Urinary bladder (tissue), 4 donors: ENCODE data around the gene ADK. TPM values are rescaled to one million over a fixed set of nuclear protein-coding genes. Genes with fewer than 3 reads are reported as not detected.

ENCODE experiments used
- DNase-seq: peaks from one replicate; pipeline ENCODE4 v3.0.0-alpha.2; 2015; ENCODE audit errors: extremely low spot score
- H3K27ac ChIP-seq: one replicate; pipeline ENCODE4 v1.5.1; 2013; ENCODE audit warnings: low read depth, mild to moderate bottlenecking, moderate library complexity
- H3K36me3 ChIP-seq: one replicate; pipeline ENCODE4 v1.6.1; 2013; ENCODE audit warnings: mild to moderate bottlenecking, moderate library complexity; ENCODE audit not compliant: insufficient read depth
- H3K4me1 ChIP-seq: one replicate; pipeline ENCODE4 v1.6.1; 2013; ENCODE audit warnings: mild to moderate bottlenecking, moderate library complexity; ENCODE audit not compliant: insufficient read depth
- H3K4me3 ChIP-seq: one replicate; pipeline ENCODE4 v1.5.1; 2013; ENCODE audit warnings: low read depth, low read length
- whole genome bisulfite sequencing: extraction: QIAGEN DNeasy Blood & Tissue Kit; methylation state at CpG from one replicate; pipeline ENCODE4 v1.1.7; 2013; 5-methylcytosine and 5-hydroxymethylcytosine counted together
- polyA plus RNA-seq: library from polyadenylated mRNA; stranded (reverse); fragments of 200-250 nt; gene quantifications from one replicate; pipeline ENCODE4 v1.2.3, GENCODE V29; 2013
- total RNA-seq: library from RNA; depleted of rRNA; stranded (reverse); fragments of >200 nt; gene quantifications from one replicate; pipeline ENCODE4 v1.2.3, GENCODE V29; 2014
- donor health status: healthy with polysubstance abuse.
- donor health status: healthy.

ADK gene
- total and polyA plus RNA-seq, 2 donors, result 14.2 to 42.8 TPM

- Histone ChIP-seq H3K4me3 (no peak overlapping the region), H3K27ac (no peak overlapping the region)
Observed at GRCh38 chr10:74640134-74640921, 489.3 kb downstream of the ADK start.

DNA sequence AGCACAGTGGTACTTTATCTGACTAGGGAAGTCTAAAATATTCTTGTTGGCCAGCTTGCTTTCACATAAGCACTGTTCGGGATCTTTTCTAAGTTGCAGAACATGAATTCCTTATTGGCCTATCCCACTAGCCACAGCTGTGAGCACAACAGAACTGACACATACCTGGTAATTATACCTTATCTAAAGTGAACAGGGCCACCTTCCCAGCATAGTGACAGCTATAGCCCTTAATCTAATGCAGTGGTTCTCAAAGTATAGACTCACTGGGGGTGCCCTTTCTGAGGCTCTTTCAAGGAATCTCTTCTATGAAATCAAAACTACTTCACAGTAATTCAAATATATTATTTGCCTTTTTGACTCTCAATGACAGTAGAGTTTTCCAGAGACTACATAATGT lies 490.6 kb downstream of the ADK start:
- peaks cover 1% of the 10 kb centered on the region for H3K36me3 ChIP-seq
- H3K4me1 ChIP-seq, result no peaks in the 10 kb centered on the region
- H3K27ac ChIP-seq, result no peak overlapping the region
- 81% methylated on average over 1 of the region's 1 CpG for WGBS
- no peak for DNase-seq
- no peak overlapping the region for H3K4me3 ChIP-seq

More at GRCh38 chr10:74640134-74640921, 489.3 kb downstream of the ADK start:
- 46% methylated on average over 5 of the region's 5 CpGs for WGBS
- peaks cover 1% of the 10 kb centered on the region for H3K36me3 ChIP-seq
- no peak for DNase-seq
- H3K4me1 ChIP-seq, result no peaks in the 10 kb centered on the region

- no peaks in the 10 kb centered on the region for H3K4me1 ChIP-seq
- H3K27ac ChIP-seq, result no peak overlapping the region
- no peak for DNase-seq
- WGBS, result 92% methylated on average over 1 of the region's 1 CpG
- H3K4me3 ChIP-seq, result no peak overlapping the region
- H3K36me3 ChIP-seq, result peaks cover 1% of the 10 kb centered on the region
Observed at GRCh38 chr10:74642901-74643595, 492.0 kb downstream of the ADK start.

- DNase-seq, result no peak
- Histone ChIP-seq H3K4me1 (no peaks in the 10 kb centered on the region), H3K27ac (no peak overlapping the region), H3K36me3 (peaks cover 1% of the 10 kb centered on the region), H3K4me3 (no peak overlapping the region)
Observed at GRCh38 chr10:74643596-74643975, 492.6 kb downstream of the ADK start.

GRCh38 chr10:74644738-74645137 lies 493.7 kb downstream of the ADK start:
- DNase-seq, result no peak
- peaks cover 2% of the 10 kb centered on the region for H3K36me3 ChIP-seq
- WGBS, result 95% methylated on average over 2 of the region's 2 CpGs
- H3K27ac ChIP-seq, result no peak overlapping the region
- no peak overlapping the region for H3K4me3 ChIP-seq
- H3K4me1 ChIP-seq, result no peaks in the 10 kb centered on the region

DNA sequence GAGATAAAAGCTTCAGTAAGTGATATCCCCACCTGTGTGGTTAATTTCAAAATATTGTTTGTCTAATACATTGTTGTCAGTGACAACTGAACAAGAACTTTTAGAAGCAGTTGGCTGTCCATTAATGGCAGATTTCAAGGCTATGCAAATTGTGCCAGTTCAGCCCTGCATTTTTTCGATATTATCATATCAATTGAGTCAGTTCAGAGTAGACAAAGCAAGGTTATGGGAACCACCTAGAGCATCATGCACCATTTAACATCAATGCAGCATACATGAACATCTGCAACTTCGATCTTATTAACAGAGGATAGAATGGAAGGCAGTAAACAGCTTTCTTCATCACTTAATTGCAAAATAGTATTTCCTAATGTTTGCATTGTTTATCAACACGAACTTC lies 494.7 kb downstream of the ADK start:
- H3K4me3 ChIP-seq, result no peak overlapping the region
- no peaks in the 10 kb centered on the region for H3K4me1 ChIP-seq
- H3K27ac ChIP-seq, result no peak overlapping the region
- WGBS, result 95% methylated on average over 3 of the region's 3 CpGs
- H3K36me3 ChIP-seq, result peaks cover 2% of the 10 kb centered on the region
- no peak for DNase-seq

- H3K4me1 ChIP-seq, result no peaks in the 10 kb centered on the region
- DNase-seq, result no peak
- no peak overlapping the region for H3K4me3 ChIP-seq
- H3K36me3 ChIP-seq, result peaks cover 2% of the 10 kb centered on the region
- H3K27ac ChIP-seq, result no peak overlapping the region
- 99% methylated on average over 1 of the region's 1 CpG for WGBS
Observed at GRCh38 chr10:74650613-74651012, 499.6 kb downstream of the ADK start.

- DNase-seq, result no peak
- H3K27ac ChIP-seq, result no peak overlapping the region
- no peaks in the 10 kb centered on the region for H3K4me1 ChIP-seq
- peaks cover 2% of the 10 kb centered on the region for H3K36me3 ChIP-seq
- H3K4me3 ChIP-seq, result no peak overlapping the region
Observed at GRCh38 chr10:74651565-74651964, 500.5 kb downstream of the ADK start.

DNA sequence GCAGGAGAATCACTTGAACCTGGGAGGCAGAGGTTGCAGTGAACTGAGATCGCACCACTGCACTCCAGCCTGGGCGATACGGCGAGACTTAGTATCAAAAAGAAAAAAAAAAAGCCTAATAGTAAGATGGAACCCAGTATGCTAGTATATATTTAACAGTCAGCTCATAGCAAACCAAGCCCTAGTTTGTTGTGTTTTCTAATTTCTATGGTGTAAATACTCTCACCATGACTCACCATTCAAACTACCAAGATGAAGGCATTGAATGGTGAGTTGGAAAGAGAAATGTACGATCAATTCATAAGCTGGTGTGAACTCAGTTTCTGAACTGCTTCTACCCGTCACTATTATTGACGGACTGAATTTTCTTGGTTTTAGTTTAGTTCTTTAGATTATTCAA lies 501.6 kb downstream of the ADK start:
- no peak for DNase-seq
- Histone ChIP-seq H3K4me3 (no peak overlapping the region), H3K36me3 (peaks cover 2% of the 10 kb centered on the region), H3K27ac (no peak overlapping the region), H3K4me1 (no peaks in the 10 kb centered on the region)
- 99% methylated on average over 7 of the region's 7 CpGs for WGBS

GRCh38 chr10:74658511-74658910 lies 507.5 kb downstream of the ADK start:
- H3K27ac ChIP-seq, result no peak overlapping the region
- 66% methylated on average over 5 of the region's 5 CpGs for WGBS
- H3K4me1 ChIP-seq, result no peaks in the 10 kb centered on the region
- H3K36me3 ChIP-seq, result no peaks in the 10 kb centered on the region
- H3K4me3 ChIP-seq, result no peak overlapping the region
- no peak for DNase-seq

DNA sequence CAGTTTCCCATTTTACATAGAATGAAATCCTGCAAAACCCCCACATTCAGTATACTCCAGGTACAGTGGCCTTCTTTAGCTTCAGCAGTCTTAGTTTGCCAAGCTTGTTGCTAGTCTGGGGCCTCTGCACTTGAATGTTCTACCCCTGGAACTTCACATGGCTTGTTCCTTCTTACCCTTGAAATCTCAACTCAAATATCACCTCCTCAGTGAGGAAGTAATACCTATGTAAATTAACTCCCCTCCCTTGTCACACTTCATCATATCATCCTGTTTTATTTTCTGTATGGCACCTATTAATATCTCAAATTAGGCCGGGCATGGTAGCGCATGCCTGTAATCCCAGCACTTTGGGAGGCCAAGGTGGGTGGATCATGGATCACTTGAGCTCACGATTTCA lies 511.6 kb downstream of the ADK start:
- Histone ChIP-seq H3K27ac (no peak overlapping the region), H3K4me3 (no peak overlapping the region), H3K36me3 (no peaks in the 10 kb centered on the region), H3K4me1 (no peaks in the 10 kb centered on the region)
- DNase-seq, result no peak
- WGBS, result 95% methylated on average over 3 of the region's 3 CpGs

DNA sequence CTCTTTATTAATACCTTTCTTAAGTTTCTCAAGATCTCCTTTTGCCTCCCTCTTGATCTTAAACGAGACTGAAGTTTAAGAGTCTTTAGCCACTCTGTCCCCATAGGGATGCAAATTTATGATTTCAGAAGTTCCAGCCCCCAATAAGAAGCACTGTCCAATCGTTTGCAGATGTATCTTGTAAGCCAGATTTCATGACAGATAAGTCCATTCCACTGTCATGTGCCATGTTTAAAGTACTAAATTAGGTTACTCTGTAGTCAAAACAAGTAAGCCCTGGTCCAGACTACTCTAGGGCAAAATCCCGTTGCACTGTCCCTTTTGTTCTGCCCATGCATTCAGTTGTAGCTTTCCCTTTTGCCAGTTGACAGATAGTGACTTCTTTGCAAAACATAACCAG lies 518.2 kb downstream of the ADK start:
- Histone ChIP-seq H3K27ac (no peak overlapping the region), H3K36me3 (no peaks in the 10 kb centered on the region), H3K4me1 (no peaks in the 10 kb centered on the region), H3K4me3 (no peak overlapping the region)
- no peak for DNase-seq
- 35% methylated on average over 3 of the region's 3 CpGs for WGBS

DNA sequence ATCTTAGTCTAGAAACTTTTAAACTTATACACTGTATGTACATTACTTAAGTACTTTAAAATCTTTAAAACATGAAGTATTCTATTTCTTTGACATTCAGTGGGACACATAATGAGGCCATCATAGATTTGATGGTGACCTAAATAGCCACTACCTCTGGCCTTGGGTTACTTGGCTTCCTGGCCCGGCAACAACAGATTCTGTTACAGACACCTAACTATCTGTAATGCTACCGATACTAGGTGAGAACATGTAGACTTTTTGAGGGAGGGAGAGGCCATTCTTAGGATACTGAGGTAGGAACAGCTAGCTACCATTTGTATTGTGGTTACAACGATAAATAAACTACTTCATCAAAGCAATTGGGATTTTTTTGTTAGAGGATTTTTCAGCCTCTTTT lies 520.7 kb downstream of the ADK start:
- Histone ChIP-seq H3K27ac (no peak overlapping the region), H3K36me3 (no peaks in the 10 kb centered on the region), H3K4me3 (no peak overlapping the region), H3K4me1 (no peaks in the 10 kb centered on the region)
- 76% methylated on average over 3 of the region's 3 CpGs for WGBS
- DNase-seq, result no peak

GRCh38 chr10:74672430-74673165 lies 521.6 kb downstream of the ADK start:
- H3K4me3 ChIP-seq, result no peak overlapping the region
- H3K36me3 ChIP-seq, result no peaks in the 10 kb centered on the region
- DNase-seq, result no peak
- H3K4me1 ChIP-seq, result no peaks in the 10 kb centered on the region
- H3K27ac ChIP-seq, result no peak overlapping the region
